HEK293 (cell line): ENCODE results near the gene ETHE1.

Source experiments
- CTCF ChIA-PET: fragments of 350-600 bp; formaldehyde crosslinking; extraction: SDS; loops from one replicate; lab custom pipeline; 2021; ENCODE audit warnings: antibody characterized with exemption; lab: Yijun Ruan, JAX
- POLR2A ChIA-PET: fragments of 300-600 bp; formaldehyde crosslinking; extraction: SDS; loops from one replicate; lab custom pipeline; 2020; ENCODE audit warnings: antibody characterized with exemption, inconsistent platforms; lab: Yijun Ruan, JAX
- H3K27ac ChIP-seq: fragments of 200-500 bp; sonication (Bioruptor generic); 2 replicates; pipeline ENCODE4 v1.5.1; 2014; ENCODE audit warnings: low read depth, low read length, control low read depth, inconsistent platforms; ENCODE audit errors: extremely low read depth
- H3K36me3 ChIP-seq, 2 experiments: fragments of 200-500 bp in 1 of 2; sonication (Bioruptor generic) in 1 of 2; 1 replicate in 1 of 2; 2 replicates in 1 of 2; pipeline ENCODE4 v1.5.1; 2014 to 2017; ENCODE audit warnings: inconsistent platforms in 2 of 2, low read length in 2 of 2; ENCODE audit not compliant: control insufficient read depth in 2 of 2, insufficient read depth in 1 of 2
- H3K4me1 ChIP-seq: fragments of 200-500 bp; sonication (Bioruptor generic); 2 replicates; pipeline ENCODE4 v1.5.1; 2014; ENCODE audit warnings: mild to moderate bottlenecking, low read length, inconsistent platforms; ENCODE audit not compliant: control insufficient read depth, insufficient read depth
- H3K4me3 ChIP-seq: 2 replicates; pipeline ENCODE4 v1.5.1; 2011; ENCODE audit warnings: low read depth, mild to moderate bottlenecking, control low read depth, low read length, moderate library complexity
- H3K9me3 ChIP-seq: fragments of 200-500 bp; sonication (Bioruptor generic); 2 replicates; pipeline ENCODE4 v1.5.1; 2014; ENCODE audit warnings: low read depth, low read length, inconsistent platforms; ENCODE audit not compliant: control insufficient read depth, insufficient read depth
- GLI2 ChIP-seq: fragments of 450-650 bp; formaldehyde crosslinking; IDR thresholded peaks from 2 replicates; pipeline ENCODE4; 2017; ENCODE audit warnings: missing biosample characterization, missing genetic modification characterization, low read depth, borderline replicate concordance
- PRDM2 ChIP-seq: fragments of 450-650 bp; formaldehyde crosslinking; IDR thresholded peaks from 2 replicates; pipeline ENCODE4 v1.5.1; 2016; ENCODE audit warnings: missing biosample characterization, missing genetic modification characterization, borderline replicate concordance
- ZNF112 ChIP-seq: fragments of 450-650 bp; formaldehyde crosslinking; IDR thresholded peaks from 2 replicates; pipeline ENCODE4 v1.5.0; 2017; ENCODE audit warnings: missing biosample characterization, missing genetic modification characterization
- ZNF146 ChIP-seq: fragments of 450-650 bp; formaldehyde crosslinking; IDR thresholded peaks from 2 replicates; pipeline ENCODE4 v1.5.1; 2016; ENCODE audit warnings: missing biosample characterization, missing genetic modification characterization
- ZNF239 ChIP-seq: fragments of 450-650 bp; formaldehyde crosslinking; IDR thresholded peaks from 2 replicates; pipeline ENCODE4 v1.5.1; 2016; ENCODE audit warnings: missing biosample characterization, missing genetic modification characterization
- ZNF341 ChIP-seq: fragments of 450-650 bp; formaldehyde crosslinking; IDR thresholded peaks from 2 replicates; pipeline ENCODE4; 2016; ENCODE audit warnings: low read depth, missing biosample characterization, missing genetic modification characterization
- ZNF362 ChIP-seq: fragments of 450-650 bp; formaldehyde crosslinking; IDR thresholded peaks from 2 replicates; pipeline ENCODE4 v1.5.1; 2016; ENCODE audit warnings: missing biosample characterization, missing genetic modification characterization
- ZNF394 ChIP-seq: fragments of 450-650 bp; formaldehyde crosslinking; IDR thresholded peaks from 2 replicates; pipeline ENCODE4 v1.5.1; 2016; ENCODE audit warnings: missing biosample characterization, missing genetic modification characterization, mild to moderate bottlenecking, moderate library complexity, borderline replicate concordance
- ZNF692 ChIP-seq: fragments of 450-650 bp; formaldehyde crosslinking; IDR thresholded peaks from 2 replicates; pipeline ENCODE4 v1.5.1; 2016; ENCODE audit warnings: missing biosample characterization, missing genetic modification characterization
- ZNF704 ChIP-seq: fragments of 450-650 bp; formaldehyde crosslinking; IDR thresholded peaks from 2 replicates; pipeline ENCODE4 v1.5.1; 2016; ENCODE audit warnings: missing biosample characterization, missing genetic modification characterization

The ETHE1 gene

GRCh38 chr19:43503501-43504425, 23.2 kb downstream of the ETHE1 start (continued):
- TF ChIP-seq ZNF112 (no peak), ZNF704 (no peak), ZNF394 (peak; percentile 53; the same call in 1 of the 2 replicates), ZNF146 (no peak), ZNF239 (tag by site-specific recombination) (peak; percentile 65), GLI2 (tag by site-specific recombination) (no peak), ZNF341 (tag by site-specific recombination) (peak; percentile 50; the same call in 1 of the 2 replicates), PRDM2 (tag by site-specific recombination) (peak; percentile 82; the same call in 1 of the 2 replicates)
- TF ChIP-seq, all 188 proteins: peak for 53

GRCh38 chr19:43502419-43502976, 24.5 kb downstream of the ETHE1 start:
- CTCF ChIA-PET: interaction anchor here (0.7 to 11.9 kb wide), 6 partner anchors 10 to 70 kb away, joined by 3 to 97 read pairs (median 7); partner anchors contain the start of gene LYPD3
- no peak overlapping the region for H3K4me3 ChIP-seq
- 0 out of 2 replicates have a peak overlapping the region, but pooled peaks have one; percentile 9 for H3K27ac ChIP-seq
- peaks cover 6 to 23% of the 10 kb centered on the region in 2 experiments; a peak in 2 of 3 replicates for H3K36me3 ChIP-seq
- peaks cover 15% of the 10 kb centered on the region; the same call in 1 of the 2 replicates for H3K4me1 ChIP-seq
- H3K9me3 ChIP-seq: no peaks in the 10 kb centered on the region
- TF ChIP-seq ZNF362 (tag by site-specific recombination): 0 out of 2 replicates have a peak, but pooled peaks have one; percentile 43
- TF ChIP-seq ZNF692 (tag by site-specific recombination): no peak
- POLR2A ChIA-PET: interaction anchor here (0.6 to 1.1 kb wide), 6 partner anchors 10 to 39 kb away, joined by 3 to 8 read pairs (median 4); partner anchors contain the start of gene ETHE1
